NCI-H2107 treated with DMSO at 0.1 percent for 48 hours (cell line): ENCODE measurements around the gene PABPC1L.

ENCODE experiments used
- DNase-seq: peaks from one replicate; lab custom pipeline; 2025; ENCODE audit not compliant: unreplicated experiment; lab: John Stamatoyannopoulos, UW

Gene PABPC1L

GRCh38 chr20:44900231-44900854 lies 9.5 kb upstream of the PABPC1L start:
- no peak for DNase-seq

DNA sequence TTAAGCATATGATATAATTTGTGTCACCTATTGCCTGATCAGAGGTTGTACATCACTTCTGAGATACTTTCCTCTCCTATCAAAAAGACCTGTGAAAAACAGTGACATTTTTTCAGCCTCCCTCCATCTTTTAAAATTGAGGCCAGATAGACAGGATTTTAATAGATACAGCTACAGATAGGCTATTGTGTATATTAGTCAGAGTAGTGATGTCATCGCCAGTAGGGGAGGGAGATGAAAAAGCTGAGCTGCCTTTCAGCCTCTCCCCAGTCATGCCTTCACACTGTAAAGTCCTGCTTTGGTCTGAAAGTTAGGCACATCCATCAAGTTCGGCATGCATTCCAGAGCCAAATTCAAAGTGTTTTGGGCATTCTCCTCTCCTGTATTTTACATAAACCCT lies 7.9 kb upstream of the PABPC1L start:
- no peak for DNase-seq

GRCh38 chr20:44904377-44904776 lies 5.5 kb upstream of the PABPC1L start:
- no peak for DNase-seq

- no peak for DNase-seq
These were observed 631 bp upstream of the PABPC1L start for GRCh38 chr20:44908987-44909871.

- no peak for DNase-seq
These were observed 916 bp downstream of the PABPC1L start for GRCh38 chr20:44910690-44911262.

GRCh38 chr20:44911264-44911921 lies 1.5 kb downstream of the PABPC1L start:
- DNase-seq = no peak

DNA sequence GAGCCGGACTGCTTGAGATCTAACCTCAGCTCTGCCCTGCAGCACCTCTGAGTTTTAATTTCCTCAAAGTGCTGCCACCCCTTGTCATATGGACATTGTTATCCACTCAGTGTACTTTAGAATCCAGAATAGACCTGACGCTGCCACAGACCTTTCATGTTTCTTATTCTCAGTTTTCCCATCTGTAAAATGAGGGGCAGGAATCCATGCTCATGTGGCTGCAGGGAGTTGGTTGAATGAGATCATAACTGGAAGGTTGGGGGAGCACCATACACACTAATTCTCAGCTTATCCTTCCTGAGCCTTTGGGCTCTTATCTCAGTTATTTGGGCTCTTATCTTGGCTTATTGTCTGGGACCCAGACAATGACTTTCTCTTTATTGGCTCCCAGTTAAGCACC lies 2.3 kb downstream of the PABPC1L start:
- DNase-seq = no peak

GRCh38 chr20:44914924-44915323 lies 5.1 kb downstream of the PABPC1L start:
- no peak for DNase-seq

GRCh38 chr20:44916586-44916985 lies 6.7 kb downstream of the PABPC1L start:
- DNase-seq = no peak

- DNase-seq = no peak
These were observed 7.5 kb downstream of the PABPC1L start for GRCh38 chr20:44917399-44917798.

DNA sequence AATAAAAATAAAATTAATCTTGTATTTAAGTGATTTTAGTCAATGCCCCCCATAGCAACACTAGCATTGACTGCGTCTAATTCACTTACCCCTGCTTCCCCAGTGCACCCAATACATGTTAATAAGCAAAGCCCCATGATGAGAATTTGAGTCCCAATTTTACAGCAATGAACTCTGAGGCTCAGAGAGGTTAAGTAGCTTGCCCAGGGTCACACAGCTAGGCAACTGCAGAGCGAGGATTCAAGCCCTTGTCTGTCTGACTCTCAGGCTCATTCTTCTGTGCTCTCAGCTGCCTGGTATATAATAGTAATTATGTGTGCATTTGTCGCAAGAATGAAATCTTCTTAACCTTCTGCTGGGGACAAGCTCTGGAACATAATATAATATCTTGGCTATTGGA lies 8.5 kb downstream of the PABPC1L start:
- DNase-seq = no peak

DNA sequence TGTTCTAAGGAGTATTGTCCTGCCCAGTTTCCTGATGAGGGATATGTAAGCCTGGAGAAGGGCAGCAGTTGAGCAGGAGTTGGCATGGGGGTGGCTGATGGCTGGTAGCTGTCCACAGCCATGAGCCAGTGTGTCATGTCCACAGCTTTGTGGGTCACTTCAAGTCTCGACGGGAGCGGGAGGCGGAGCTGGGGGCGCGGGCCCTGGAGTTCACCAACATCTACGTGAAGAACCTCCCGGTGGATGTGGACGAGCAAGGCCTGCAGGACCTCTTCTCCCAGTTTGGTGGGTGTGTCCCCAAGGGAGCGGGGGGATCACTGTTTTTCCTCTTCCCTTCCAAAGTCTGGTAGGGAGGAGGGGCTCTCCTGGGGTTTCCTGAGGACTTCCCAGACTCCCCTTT lies 8.9 kb downstream of the PABPC1L start:
- DNase-seq = no peak

GRCh38 chr20:44921447-44921846 lies 11.6 kb downstream of the PABPC1L start:
- no peak for DNase-seq

DNA sequence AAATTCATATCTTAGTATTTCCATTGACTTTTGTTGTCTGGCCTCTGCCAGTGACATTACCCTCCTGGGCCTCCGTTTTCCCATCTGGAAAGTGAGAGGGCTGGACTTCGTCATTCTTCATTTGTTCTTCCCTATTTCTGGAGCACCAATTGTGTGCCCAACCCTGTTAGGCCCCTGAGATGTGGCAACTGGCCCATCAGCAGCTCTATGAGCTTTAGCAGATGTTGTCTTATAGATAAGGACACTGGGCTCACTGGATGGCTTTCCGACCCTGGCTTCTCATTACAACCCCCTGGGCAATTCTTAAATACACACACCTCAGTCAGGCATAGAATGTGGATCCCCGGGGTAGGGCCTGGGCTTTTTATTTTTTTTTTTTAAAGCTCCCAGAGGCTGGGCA lies 14.7 kb downstream of the PABPC1L start:
- no peak for DNase-seq

- no peak for DNase-seq
These were observed 18.7 kb downstream of the PABPC1L start for GRCh38 chr20:44928595-44928994.

- no peak for DNase-seq
These were observed 20.8 kb downstream of the PABPC1L start for GRCh38 chr20:44930517-44931168.

- no peak for DNase-seq
These were observed 22.1 kb downstream of the PABPC1L start for GRCh38 chr20:44931911-44932310.

DNA sequence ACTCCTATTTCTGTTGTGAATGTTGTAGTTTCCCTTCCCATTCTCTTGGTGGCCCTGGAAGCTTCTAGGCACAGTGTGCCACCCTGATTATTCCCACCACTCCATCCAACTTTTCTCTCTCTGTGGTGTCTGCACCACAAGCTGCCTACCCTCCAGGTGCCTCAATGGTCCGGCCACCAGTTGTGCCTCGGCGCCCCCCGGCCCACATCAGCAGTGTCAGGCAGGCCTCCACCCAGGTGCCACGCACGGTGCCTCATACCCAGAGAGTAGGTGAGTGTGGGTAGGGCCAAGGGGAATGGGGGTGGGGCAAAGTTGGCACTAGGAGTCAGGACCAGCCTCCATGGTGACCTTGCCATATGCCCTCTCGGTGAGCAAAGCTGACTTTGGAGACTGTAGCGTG lies 23.1 kb downstream of the PABPC1L start:
- no peak for DNase-seq

DNA sequence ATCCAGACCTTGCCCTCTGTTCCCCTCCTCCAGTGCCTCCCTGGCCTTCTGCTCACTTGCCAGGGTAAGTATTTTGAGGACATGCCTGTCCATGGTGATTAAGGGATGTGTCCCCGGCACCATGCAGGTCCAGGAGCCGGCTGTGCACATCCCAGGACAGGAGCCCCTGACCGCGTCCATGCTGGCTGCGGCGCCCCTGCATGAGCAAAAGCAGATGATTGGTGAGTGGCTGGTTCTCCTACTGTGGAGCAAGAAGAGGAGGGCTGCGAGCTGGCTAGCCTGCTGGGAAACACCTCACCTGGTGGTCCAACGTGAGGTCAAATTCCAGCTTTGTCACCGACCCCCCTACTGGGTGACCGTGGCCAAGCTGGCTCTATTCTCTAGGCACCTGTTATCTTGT lies 26.6 kb downstream of the PABPC1L start:
- DNase-seq = no peak

DNA sequence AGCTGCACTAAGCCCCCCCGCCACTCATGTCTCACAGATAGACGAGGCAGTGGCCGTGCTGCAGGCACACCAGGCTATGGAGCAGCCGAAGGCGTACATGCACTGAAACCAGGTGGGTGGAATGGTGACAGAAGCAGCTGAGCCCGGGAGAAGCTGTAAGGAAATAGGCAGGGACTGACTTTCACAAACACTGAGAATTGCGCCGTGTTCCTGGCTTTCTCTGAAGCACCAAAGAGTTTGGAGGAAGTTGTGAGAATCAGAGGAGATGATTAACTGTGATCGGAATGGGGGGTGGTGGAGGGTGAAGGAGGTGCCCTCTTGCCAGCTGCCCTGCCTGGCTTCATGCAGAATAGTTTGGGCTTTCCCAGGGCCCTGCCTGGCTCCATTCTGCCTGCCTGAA lies 28.8 kb downstream of the PABPC1L start:
- DNase-seq = no peak

GRCh38 chr20:44941120-44941691 lies 31.3 kb downstream of the PABPC1L start:
- no peak for DNase-seq
